NK-92 (cell line): ENCODE measurements around the gene CLCF1.

Experiments
- DNase-seq: peaks from one replicate; lab custom pipeline; 2025; ENCODE audit not compliant: unreplicated experiment; lab: John Stamatoyannopoulos, UW

The CLCF1 gene

GRCh38 chr11:67396587-67397389 lies 23.4 kb upstream of the CLCF1 start:
- DNase-seq: no peak

GRCh38 chr11:67396259-67396581 lies 22.8 kb upstream of the CLCF1 start:
- no peak for DNase-seq

GRCh38 chr11:67395555-67396258 lies 22.3 kb upstream of the CLCF1 start:
- DNase-seq: no peak

GRCh38 chr11:67393990-67394389 lies 20.6 kb upstream of the CLCF1 start:
- no peak for DNase-seq

- no peak for DNase-seq
These were observed 20.0 kb upstream of the CLCF1 start for GRCh38 chr11:67393437-67393836.

- no peak for DNase-seq
These were observed 18.9 kb upstream of the CLCF1 start for GRCh38 chr11:67392183-67392715.

- peak; percentile 74 for DNase-seq
These were observed 18.1 kb upstream of the CLCF1 start, which contains the start of gene RAD9A for GRCh38 chr11:67391304-67392182. Gene RAD9A (plus strand): TSS chr11:67391986. CDS start chr11:67392045, 59 bp downstream.

GRCh38 chr11:67390947-67391303 lies 17.5 kb upstream of the CLCF1 start:
- no peak for DNase-seq

GRCh38 chr11:67389477-67389876 lies 16.1 kb upstream of the CLCF1 start:
- DNase-seq: no peak

GRCh38 chr11:67387518-67387917 lies 14.1 kb upstream of the CLCF1 start:
- DNase-seq: no peak

- no peak for DNase-seq
These were observed 13.7 kb upstream of the CLCF1 start for GRCh38 chr11:67387069-67387468.

GRCh38 chr11:67384851-67385366 lies 11.5 kb upstream of the CLCF1 start:
- no peak for DNase-seq

GRCh38 chr11:67382276-67383136 lies 9.1 kb upstream of the CLCF1 start:
- no peak for DNase-seq

GRCh38 chr11:67381244-67381972 lies 8.0 kb upstream of the CLCF1 start:
- no peak for DNase-seq

- DNase-seq: no peak
These were observed 6.0 kb upstream of the CLCF1 start for GRCh38 chr11:67379061-67380058.

GRCh38 chr11:67378544-67378943 lies 5.1 kb upstream of the CLCF1 start:
- no peak for DNase-seq

GRCh38 chr11:67376873-67377808 lies 3.7 kb upstream of the CLCF1 start:
- DNase-seq: no peak
